Endothelial cell of umbilical vein (primary cell): ENCODE results near the gene STK39. TPM values are rescaled to one million over a fixed set of nuclear protein-coding genes. Genes with fewer than 3 reads are reported as not detected.

Experiments
- BruUV-seq: library from RNA; stranded (reverse); fragments of 400-500 nt; replicated peaks from 2 replicates; lab custom pipeline; 2021; lab: Mats Ljungman, UMichigan
- CTCF ChIA-PET: fragments of 300-600, 350-600 bp; sonication (Branson Sonifier 250); formaldehyde crosslinking; loops from one replicate; lab custom pipeline; 2021; ENCODE audit warnings: antibody characterized with exemption, inconsistent platforms; lab: Charles Lee
- POLR2A ChIA-PET: fragments of 300-600, 350-600 bp; sonication (Branson Sonifier 250); formaldehyde crosslinking; loops from one replicate; lab custom pipeline; 2021; ENCODE audit warnings: antibody characterized with exemption, inconsistent platforms; lab: Charles Lee
- DNase-seq: peaks from one replicate; pipeline ENCODE4 v3.0.0-alpha.2; 2011; ENCODE audit warnings: low read depth, low spot score
- FAIRE-seq: peaks from 2 replicates; lab custom pipeline; 2011; peaks lifted over from hg19 to GRCh38; lab: Jason Lieb, UNC
- H2AFZ ChIP-seq: 2 replicates; pipeline ENCODE4 v1.6.0; 2012; ENCODE audit warnings: low read depth, low read length, control low read depth, inconsistent platforms
- H3K27ac ChIP-seq: 2 replicates; pipeline ENCODE4 v1.5.1; 2011; ENCODE audit warnings: low read depth, mild to moderate bottlenecking, control low read depth, low read length, moderate library complexity; ENCODE audit not compliant: insufficient read depth
- H3K27me3 ChIP-seq, 2 experiments: 2 replicates each; pipeline versions ENCODE4 v1.6.0 to v1.6.1; 2011; ENCODE audit warnings: low read length in 2 of 2, mixed read lengths in 1 of 2; ENCODE audit not compliant: control insufficient read depth in 2 of 2, insufficient read depth in 2 of 2
- H3K36me3 ChIP-seq, 2 experiments: 2 replicates in 1 of 2; 3 replicates in 1 of 2; pipeline ENCODE4 v1.5.1; 2011; ENCODE audit warnings: low read length in 2 of 2, mild to moderate bottlenecking in 1 of 2, moderate library complexity in 1 of 2; ENCODE audit not compliant: control insufficient read depth in 2 of 2, insufficient read depth in 2 of 2; ENCODE audit errors: extremely low read depth in 1 of 2
- H3K4me1 ChIP-seq: 3 replicates; pipeline ENCODE4 v1.5.1; 2011; ENCODE audit warnings: mild to moderate bottlenecking, low read length; ENCODE audit not compliant: control insufficient read depth, insufficient read depth; ENCODE audit errors: extremely low read depth
- H3K4me2 ChIP-seq: 2 replicates; pipeline ENCODE4 v1.6.1; 2011; ENCODE audit warnings: low read length, control low read depth, mixed read lengths; ENCODE audit not compliant: insufficient read depth
- H3K4me3 ChIP-seq, 3 experiments: fragments of 200-600 bp in 1 of 3; sonication (generic), shearing (Covaris generic) in 1 of 3; replicated peaks in 1 of 3; 2 replicates each; pipeline ENCODE4 v1.5.1; 2011 to 2016; ENCODE audit warnings: control low read depth in 3 of 3, low read length in 3 of 3, mild to moderate bottlenecking in 2 of 3, inconsistent platforms in 1 of 3, low read depth in 1 of 3, moderate library complexity in 1 of 3; ENCODE audit not compliant: insufficient read depth in 1 of 3
- H3K79me2 ChIP-seq: 2 replicates; pipeline ENCODE4 v1.6.0; 2012; ENCODE audit warnings: low read length, inconsistent platforms; ENCODE audit not compliant: control insufficient read depth, insufficient read depth
- H3K9ac ChIP-seq: replicated peaks from 2 replicates; pipeline ENCODE3; 2011; ENCODE audit warnings: low read length, control low read depth; ENCODE audit not compliant: insufficient read depth; ENCODE audit errors: extremely low read depth
- H3K9me1 ChIP-seq: replicated peaks from 3 replicates; pipeline ENCODE4 v1.6.0; 2011; ENCODE audit warnings: mild to moderate bottlenecking, low read length; ENCODE audit not compliant: control insufficient read depth, insufficient read depth; ENCODE audit errors: extremely low read depth
- H3K9me3 ChIP-seq: replicated peaks from 2 replicates; pipeline ENCODE4 v1.5.1; 2012; ENCODE audit warnings: low read length, inconsistent platforms; ENCODE audit not compliant: control insufficient read depth, insufficient read depth
- H4K20me1 ChIP-seq: replicated peaks from 2 replicates; pipeline ENCODE3; 2011; ENCODE audit warnings: mild to moderate bottlenecking, low read length; ENCODE audit not compliant: control insufficient read depth, insufficient read depth; ENCODE audit errors: extremely low read depth
- CTCF ChIP-seq, 2 donors: IDR thresholded peaks; 1 replicate in 1 of 2; 2 replicates in 1 of 2; pipeline ENCODE4 v1.5.1; 2011; ENCODE audit warnings: low read length in 2 of 2, mild to moderate bottlenecking in 2 of 2, moderate library complexity in 2 of 2, control low read depth in 1 of 2, inconsistent platforms in 1 of 2, low read depth in 1 of 2; ENCODE audit not compliant: insufficient read depth in 1 of 2; ENCODE audit errors: extremely low read depth in 1 of 2
- EZH2 ChIP-seq: IDR thresholded peaks from 2 replicates; pipeline ENCODE4 v1.6.1; 2012; ENCODE audit warnings: borderline replicate concordance, low read depth, mild to moderate bottlenecking, moderate library complexity, low read length, inconsistent platforms; ENCODE audit not compliant: severe bottlenecking
- GATA2 ChIP-seq: IDR thresholded peaks from 2 replicates; pipeline ENCODE4 v1.7.0; 2011; ENCODE audit warnings: low read depth, mild to moderate bottlenecking, moderate library complexity, mixed read lengths, low read length; ENCODE audit not compliant: insufficient read length, insufficient read depth
- MYC ChIP-seq: IDR thresholded peaks from one replicate; pipeline ENCODE4 v1.6.1; 2011; ENCODE audit warnings: mild to moderate bottlenecking, low read depth, low read length
- POLR2A ChIP-seq: IDR thresholded peaks from 2 replicates; pipeline ENCODE4 v1.6.1; 2012; ENCODE audit warnings: low read depth, mild to moderate bottlenecking, control low read depth, low read length
- POLR2AphosphoS5 ChIP-seq: IDR thresholded peaks from 2 replicates; pipeline ENCODE4 v1.6.1; 2012; ENCODE audit warnings: low read depth, mild to moderate bottlenecking, control low read depth, low read length, moderate library complexity; ENCODE audit not compliant: insufficient read depth
- dilution Hi-C: fragments of 300-500 bp; cut with MboI; formaldehyde crosslinking; loops from one replicate; pipeline ENCODE4 v1.15.0; 2019; ENCODE audit warnings: low sequenced_read_pairs; ENCODE audit not compliant: extremely low pct_ligation_motif_present
- intact Hi-C: fragments of 100-400 bp; cut with micrococcal nuclease; formaldehyde crosslinking; loops from one replicate; pipeline ENCODE4 v1.10.0; 2022
- polyA plus RNA-seq, 4 experiments: library from polyadenylated mRNA; depleted of rRNA in 3 of 4; stranded (reverse) in 3 of 4; unstranded in 1 of 4; fragments of >200 nt; gene quantifications; 2 replicates each; pipeline versions ENCODE4 v1.2.1 to v1.2.3, GENCODE V29; 2011 to 2012; ENCODE audit warnings: missing spikeins in 1 of 4
- total RNA-seq: library from RNA; stranded (reverse); gene quantifications from 2 replicates; pipeline ENCODE4 v1.2.3, GENCODE V29; 2021
- TF ChIP-seq, protein P1 (sequence below): IDR thresholded peaks from 2 replicates; pipeline ENCODE4 v1.6.1; 2011; ENCODE audit not compliant: insufficient read depth, insufficient read length

The STK39 gene
- total and polyA plus RNA-seq, 2 donors (not counting 3 experiments of a cell fraction or from before 2014, with no cell fraction given), result 4.6 to 13.1 TPM

DNA sequence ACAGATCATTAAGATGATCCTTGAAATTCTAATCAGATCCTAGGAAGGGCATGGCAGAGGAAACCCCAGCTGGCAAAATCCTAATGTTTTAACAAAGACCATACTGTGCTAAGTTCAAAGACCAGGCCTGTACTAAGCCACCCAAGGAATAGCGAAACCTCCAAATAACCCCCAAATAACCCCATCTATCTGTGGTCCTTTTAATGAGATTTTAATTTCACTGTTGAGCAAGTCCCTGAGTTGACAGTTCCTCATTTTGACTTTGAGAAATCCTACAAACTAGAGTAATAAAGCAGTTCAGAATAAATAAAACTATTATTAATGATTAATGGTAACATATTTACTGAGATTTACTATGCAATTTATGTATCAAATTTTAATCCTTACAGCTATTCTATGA lies 259.8 kb downstream of the STK39 start:
- TF ChIP-seq GATA2, result no peak
- TF ChIP-seq EZH2, result no peak
- no peak for TF ChIP-seq CTCF (IDR thresholded peaks at IDR 0.05; ENCODE audit: extremely low read depth in 1 of 2, insufficient read depth in 1 of 2, low read depth in 1 of 2, low read length in 2 of 2)
- no peak for TF ChIP-seq POLR2A
- TF ChIP-seq, protein P1, sequence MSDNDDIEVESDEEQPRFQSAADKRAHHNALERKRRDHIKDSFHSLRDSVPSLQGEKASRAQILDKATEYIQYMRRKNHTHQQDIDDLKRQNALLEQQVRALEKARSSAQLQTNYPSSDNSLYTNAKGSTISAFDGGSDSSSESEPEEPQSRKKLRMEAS, result no peak
- no peak for TF ChIP-seq POLR2AphosphoS5
- no peak for TF ChIP-seq MYC
- BruUV-seq, result no TSS peak
- no peak overlapping the region for H3K9ac ChIP-seq
- no peak overlapping the region for H2AFZ ChIP-seq
- no peaks in the 10 kb centered on the region for H3K4me1 ChIP-seq
- DNase-seq, result no peak
- H3K4me2 ChIP-seq, result no peak overlapping the region
- CTCF ChIA-PET, result no interaction called here
- H3K9me3 ChIP-seq, result no peaks in the 10 kb centered on the region
- H4K20me1 ChIP-seq, result no peaks in the 10 kb centered on the region
- no peaks in the 10 kb centered on the region for H3K9me1 ChIP-seq
- no peak overlapping the region for H3K27ac ChIP-seq
- dilution Hi-C loops, result no loop called here
- H3K79me2 ChIP-seq, result no peaks in the 10 kb centered on the region
- no peak overlapping the region for H3K4me3 ChIP-seq
- no peak for FAIRE-seq
- POLR2A ChIA-PET, result no interaction called here
- intact Hi-C loops, result no loop called here
- H3K36me3 ChIP-seq, result no peaks in the 10 kb centered on the region
- H3K27me3 ChIP-seq, result no peaks in the 10 kb centered on the region
